SIG-M5 treated with dmso at 0.1 percent for 504 hours (cell line): ENCODE data around the gene SUGP2.

ENCODE experiments used
- DNase-seq: peaks from one replicate; lab custom pipeline; 2025; ENCODE audit not compliant: unreplicated experiment; lab: John Stamatoyannopoulos, UW

Gene SUGP2

GRCh38 chr19:19059837-19060611, 26.7 kb upstream of the SUGP2 start:
- DNase-seq: no peak

DNA sequence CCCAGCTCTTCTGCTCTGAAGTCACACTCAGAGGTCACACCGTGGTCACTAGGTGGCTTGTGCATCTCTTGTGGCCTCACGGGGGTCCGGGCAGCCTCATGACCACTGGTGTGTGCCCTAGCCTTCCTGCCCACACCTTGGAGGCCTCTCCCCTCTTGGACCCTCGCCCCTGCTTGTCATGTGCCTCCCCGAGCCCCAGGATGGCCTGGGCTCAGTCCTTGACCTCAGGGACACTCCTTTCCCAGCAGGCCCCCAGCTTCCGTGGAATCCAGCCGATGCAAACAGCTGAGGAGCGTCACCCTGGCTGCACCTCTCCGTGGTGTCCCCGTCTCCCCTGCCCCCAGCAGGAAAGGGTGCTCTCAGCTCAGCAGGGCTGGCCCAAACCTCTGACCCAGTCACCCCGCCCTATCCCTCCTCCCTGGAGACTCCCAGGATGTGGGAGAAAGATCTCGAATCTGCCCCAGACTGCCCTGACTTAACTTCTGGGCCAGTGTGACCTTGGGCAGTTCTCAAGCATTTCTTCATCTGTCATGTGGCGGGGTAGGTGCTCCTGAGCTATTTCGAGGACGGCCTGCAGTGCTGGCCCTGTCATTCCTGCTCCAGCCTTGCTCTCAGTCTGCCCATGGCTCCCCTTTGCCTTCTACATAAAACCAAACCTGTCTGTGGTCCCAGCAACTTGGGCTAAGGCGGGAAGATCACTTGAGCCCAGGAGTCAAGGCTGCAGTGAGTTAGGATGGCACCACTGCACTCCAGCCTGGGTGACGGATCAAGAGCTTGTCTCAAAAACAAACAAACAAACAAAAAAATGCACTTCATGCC, 25.9 kb upstream of the SUGP2 start:
- DNase-seq: no peak

- no peak for DNase-seq
These were observed 24.4 kb upstream of the SUGP2 start for GRCh38 chr19:19057720-19058119.

DNA sequence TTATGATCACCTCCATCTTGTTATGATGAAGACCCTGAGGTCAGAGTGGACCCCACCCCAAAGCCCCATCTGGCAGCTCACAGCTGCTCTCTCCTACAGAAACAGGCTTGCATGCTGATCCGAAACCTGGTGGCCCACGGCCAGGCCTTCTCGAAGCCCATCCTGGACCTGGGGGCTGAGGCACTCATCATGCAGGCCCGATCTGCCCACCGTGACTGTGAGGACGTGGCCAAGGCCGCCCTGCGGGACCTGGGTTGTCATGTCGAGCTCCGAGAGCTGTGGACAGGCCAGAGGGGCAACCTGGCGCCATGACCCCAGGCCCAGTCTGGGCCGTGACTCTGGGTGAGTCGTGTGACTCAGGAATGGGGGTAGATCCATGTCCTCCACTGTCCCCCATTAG, 24.0 kb upstream of the SUGP2 start:
- no peak for DNase-seq

DNA sequence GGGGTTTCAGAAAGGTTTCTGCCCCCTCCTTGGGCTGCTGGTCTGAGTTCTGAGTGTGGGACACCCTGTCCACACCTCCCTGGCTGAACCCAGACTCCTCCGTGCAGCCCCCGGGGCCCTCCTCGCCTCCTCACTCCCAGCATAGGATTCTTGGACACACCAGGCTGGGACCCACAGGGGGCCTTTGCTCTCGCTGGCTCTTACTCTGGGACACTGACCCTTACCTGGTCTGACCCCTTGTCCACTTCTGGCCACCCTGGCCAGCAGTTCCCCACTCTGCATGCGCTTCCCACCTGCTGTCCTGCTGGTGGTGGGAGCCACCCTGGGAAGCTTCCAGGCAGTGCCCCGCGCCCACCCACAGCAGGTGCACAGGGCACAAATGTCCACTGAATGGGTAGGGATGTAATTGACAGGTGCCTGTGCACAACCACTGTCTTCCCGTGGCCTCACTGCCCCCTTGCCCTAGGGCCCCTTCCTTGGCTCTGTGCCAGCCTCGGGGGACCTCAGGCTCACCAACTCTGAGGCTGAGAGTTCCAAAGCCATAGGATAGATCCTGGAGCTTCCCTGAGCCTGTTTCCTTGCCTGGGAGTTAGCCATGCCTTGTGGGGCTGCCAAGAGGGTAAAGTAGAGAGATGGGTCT, 23.4 kb upstream of the SUGP2 start:
- DNase-seq: no peak

DNA sequence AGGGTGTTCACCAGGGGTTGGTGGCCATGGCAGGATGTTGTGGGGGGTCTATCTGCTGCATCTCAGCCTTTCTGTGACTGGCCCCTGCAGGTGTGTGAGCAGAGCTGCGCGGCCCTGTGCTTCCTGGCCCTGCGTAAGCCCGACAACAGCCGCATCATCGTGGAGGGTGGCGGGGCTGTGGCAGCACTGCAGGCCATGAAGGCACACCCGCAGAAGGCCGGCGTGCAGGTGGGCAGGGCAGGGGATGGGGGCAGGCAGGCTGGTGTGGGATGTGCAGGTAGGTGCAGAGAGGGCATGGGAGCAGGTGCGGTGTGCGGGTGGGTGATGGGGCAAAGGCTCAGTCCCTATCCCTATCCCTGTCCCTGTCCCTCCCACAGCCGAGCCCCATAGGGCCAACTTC, 22.4 kb upstream of the SUGP2 start:
- no peak for DNase-seq

DNA sequence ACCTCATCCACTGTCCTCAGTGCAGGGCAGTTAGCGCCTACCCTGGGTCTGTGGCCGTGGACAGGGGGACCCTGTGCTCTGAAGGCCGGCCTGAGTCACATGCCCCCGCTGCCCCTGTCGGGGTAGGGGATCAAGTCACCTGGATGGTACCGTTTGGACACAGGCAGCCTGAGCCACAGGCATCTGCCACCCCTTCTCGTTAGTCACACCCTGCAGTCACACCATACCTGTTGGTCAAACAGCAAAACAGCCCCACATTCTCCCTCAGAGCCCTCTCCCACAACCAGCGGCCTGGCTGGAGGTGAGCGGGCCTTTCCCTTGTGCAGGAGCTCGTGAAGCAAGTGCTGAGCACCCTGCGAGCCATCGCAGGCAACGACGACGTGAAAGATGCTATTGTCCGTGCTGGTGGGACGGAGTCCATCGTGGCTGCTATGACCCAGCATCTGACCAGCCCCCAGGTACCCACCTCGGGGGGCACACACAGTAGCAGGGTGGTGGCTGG, 21.7 kb upstream of the SUGP2 start:
- DNase-seq: no peak

- DNase-seq: no peak
These were observed 21.1 kb upstream of the SUGP2 start for GRCh38 chr19:19054315-19054938.

GRCh38 chr19:19053508-19054314, 20.4 kb upstream of the SUGP2 start:
- DNase-seq: no peak

GRCh38 chr19:19052921-19053320, 19.6 kb upstream of the SUGP2 start:
- DNase-seq: no peak

- no peak for DNase-seq
These were observed 18.3 kb upstream of the SUGP2 start for GRCh38 chr19:19051478-19052213.

- DNase-seq: no peak
These were observed 17.4 kb upstream of the SUGP2 start for GRCh38 chr19:19050731-19051130.

DNA sequence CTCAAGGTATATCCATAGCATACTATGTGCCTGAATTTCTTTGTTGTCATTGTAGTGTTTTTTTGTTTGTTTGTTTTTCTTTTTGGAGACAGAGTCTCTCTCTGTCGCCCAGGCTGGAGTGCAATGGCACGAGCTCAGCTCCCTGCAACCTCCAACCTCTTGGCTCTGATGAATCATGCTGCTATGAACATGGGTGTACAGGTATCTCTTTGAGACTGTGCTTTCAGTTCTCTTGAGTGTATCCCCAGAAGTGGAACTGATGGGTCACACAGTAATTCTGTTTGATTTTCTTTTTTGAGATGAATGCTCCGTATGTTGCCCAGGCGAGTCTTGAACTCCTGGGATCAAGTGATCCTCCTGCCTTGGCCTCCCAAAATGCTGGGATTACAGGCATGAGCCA, 16.8 kb upstream of the SUGP2 start:
- DNase-seq: no peak

DNA sequence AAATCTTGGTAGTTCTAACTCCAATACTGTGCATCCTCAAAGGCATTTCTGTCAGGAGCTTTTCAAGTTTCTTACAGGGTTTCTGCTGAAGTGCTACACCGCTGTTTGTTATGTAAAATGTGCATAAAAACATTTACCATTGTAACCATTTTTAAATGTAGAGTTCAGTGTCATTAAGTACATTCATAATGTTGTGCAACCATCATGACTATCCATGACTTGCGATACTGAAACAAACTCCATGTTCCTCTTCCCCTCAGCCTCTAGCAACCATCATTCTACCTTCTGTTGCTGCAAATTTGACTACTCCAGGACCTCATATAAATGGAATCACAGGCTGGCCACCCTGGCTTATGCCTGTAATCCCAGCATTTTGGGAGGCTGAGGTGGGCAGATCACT, 16.1 kb upstream of the SUGP2 start:
- DNase-seq: peak; percentile 37

DNA sequence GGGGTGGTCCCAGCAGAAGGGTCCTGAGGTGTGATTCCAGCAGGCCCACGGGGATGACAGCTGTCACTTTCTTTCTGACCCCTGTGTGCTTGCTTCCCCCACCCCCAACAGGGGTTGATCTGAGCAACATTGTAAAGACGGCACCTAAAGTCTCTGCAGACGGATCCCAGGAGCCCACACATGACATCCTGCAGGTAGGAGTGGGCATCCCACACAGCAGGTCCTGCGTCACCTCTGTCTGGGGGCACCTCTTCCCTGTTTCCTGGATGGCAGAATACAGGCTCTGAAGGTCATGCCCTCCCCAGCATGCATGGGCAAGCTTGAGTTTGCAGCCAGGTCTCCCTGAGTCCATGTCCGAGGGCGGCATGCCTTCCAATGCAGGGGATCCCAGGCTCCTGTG, 10.6 kb upstream of the SUGP2 start:
- no peak for DNase-seq

DNA sequence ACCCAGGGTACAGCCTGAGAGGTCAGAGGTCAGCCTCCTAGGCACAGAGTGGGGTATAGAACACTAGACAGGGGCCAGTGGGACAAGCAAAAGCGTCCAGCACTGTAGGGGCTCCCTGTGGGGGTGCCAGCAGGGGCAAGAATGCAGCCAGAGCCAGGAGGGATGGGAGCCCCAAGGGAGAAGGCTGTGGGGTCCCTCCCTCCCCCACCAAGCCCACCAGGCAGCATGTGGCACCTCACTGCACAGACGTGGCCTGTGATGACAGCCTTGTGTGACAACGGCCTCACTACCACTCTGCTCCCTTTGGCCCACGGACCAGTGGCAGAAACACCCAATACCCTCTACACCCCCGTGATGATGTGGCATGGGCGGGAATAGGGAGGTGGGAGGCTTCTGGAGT, 10.2 kb upstream of the SUGP2 start:
- DNase-seq: no peak

DNA sequence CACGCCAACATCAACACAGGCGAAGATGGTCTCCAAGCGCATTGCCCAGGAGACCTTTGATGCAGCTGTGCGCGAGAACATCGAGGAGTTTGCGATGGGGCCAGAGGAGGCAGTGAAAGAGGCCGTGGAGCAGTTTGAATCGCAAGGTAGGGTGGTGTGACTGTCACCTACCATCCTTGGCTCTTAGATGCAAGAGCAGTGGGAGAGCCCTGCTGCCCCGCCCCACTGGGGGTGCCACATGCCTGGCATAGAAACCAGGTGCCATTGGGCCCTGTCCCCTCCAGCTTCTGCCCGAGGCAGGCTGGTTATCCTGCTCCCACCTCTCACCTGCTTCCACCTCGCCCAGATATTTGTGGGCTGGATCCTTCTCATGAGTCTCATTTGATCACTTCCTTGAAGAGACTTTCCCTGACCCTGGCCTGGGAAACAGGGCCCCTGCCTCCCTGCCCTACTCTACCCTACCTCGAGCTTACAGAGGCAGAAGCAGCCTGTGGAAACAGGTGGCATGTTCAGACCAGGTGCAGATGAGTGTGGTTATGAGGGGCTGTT, 9.5 kb upstream of the SUGP2 start:
- no peak for DNase-seq

GRCh38 chr19:19040417-19040816, 7.1 kb upstream of the SUGP2 start:
- no peak for DNase-seq

- DNase-seq: no peak
These were observed 6.6 kb upstream of the SUGP2 start for GRCh38 chr19:19039901-19040300.
